ENCODE measurements around the gene C6orf47. TPM values are rescaled to one million over a fixed set of nuclear protein-coding genes. Genes with fewer than 3 reads are reported as not detected.

Gene C6orf47
- total and polyA plus RNA-seq, 4 donors: 2.0 to 10.8 (median 7.4) TPM

DNA sequence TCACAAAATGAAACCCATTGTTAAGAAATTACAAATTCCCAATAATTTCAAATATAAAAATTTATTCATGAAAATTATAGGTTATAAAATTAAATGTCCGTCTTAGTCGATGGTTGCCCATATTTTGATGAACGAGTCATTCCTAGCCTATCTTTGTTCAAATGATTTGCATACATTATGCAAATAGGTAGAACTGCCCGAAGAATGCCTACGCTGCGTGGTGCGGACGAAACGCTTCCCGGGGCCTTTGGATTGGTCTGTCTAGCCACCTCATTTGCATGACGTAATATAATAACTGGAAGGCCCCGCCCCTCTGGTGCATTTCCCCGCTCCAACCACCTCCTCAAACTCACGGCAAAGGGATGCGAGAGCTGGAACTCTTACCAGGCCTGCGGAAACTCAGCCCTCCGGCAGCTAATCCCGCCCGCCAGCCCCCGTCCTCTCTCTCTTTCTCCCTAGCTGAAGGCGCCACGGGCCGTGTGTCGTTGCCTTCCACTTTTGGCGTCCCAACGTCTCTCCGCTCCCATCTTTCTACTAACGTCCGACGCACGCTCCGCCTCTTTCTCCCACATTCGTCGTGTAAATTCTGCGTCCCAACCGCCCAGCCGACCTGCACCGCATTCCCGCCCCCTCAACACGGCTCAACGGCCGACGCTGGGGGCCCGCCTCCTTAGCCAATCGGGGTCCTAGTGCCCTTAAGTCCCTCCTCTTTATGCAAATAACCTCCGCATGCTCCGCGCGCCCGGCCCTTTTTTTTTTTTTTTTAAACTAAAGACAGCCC, 40.6 kb downstream of the C6orf47 start (continued):
- TF ChIP-seq EGR1 (IDR thresholded peaks at IDR 0.05; ENCODE audit: low read depth in 2 of 2) (peak; percentile 98 to 99), NR2F2 (IDR thresholded peaks at IDR 0.05) (peak; percentile 43), FOXA1 (IDR thresholded peaks at IDR 0.05) (no peak), JUND (IDR thresholded peaks at IDR 0.05) (peak in 1 of 2 donors; percentile 55)
- TF ChIP-seq, protein P1, sequence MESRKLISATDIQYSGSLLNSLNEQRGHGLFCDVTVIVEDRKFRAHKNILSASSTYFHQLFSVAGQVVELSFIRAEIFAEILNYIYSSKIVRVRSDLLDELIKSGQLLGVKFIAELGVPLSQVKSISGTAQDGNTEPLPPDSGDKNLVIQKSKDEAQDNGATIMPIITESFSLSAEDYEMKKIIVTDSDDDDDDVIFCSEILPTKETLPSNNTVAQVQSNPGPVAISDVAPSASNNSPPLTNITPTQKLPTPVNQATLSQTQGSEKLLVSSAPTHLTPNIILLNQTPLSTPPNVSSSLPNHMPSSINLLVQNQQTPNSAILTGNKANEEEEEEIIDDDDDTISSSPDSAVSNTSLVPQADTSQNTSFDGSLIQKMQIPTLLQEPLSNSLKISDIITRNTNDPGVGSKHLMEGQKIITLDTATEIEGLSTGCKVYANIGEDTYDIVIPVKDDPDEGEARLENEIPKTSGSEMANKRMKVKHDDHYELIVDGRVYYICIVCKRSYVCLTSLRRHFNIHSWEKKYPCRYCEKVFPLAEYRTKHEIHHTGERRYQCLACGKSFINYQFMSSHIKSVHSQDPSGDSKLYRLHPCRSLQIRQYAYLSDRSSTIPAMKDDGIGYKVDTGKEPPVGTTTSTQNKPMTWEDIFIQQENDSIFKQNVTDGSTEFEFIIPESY (IDR thresholded peaks at IDR 0.05): peak; percentile 90

DNA sequence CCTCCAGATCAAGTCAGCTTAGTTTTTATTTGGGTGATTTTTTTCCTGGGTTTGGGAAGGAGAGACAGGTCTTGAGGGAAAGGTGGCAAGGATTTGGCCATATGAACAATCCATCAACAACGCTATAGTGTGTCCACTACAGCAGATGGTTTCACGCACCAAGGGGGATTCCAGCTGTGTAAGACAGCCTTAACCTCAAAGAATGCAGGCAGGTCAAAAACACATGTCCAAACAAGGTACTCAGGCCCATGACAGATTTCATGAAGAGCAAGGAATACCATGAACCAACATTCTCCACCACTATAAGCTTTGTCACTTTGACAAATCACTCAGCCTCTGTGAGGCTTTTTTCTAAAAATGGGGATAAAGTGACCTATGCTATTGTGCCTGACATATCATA, 43.6 kb downstream of the C6orf47 start:
- H3K9me3 ChIP-seq (ENCODE audit: control insufficient read depth in 4 of 4, low read length in 3 of 4): no peaks in the 10 kb centered on the region
- H3K4me3 ChIP-seq (ENCODE audit: low read depth in 1 of 3, low read length in 3 of 3): no peak overlapping the region
- no peak for DNase-seq (ENCODE audit: low spot score)
- no peaks in the 10 kb centered on the region for H3K27me3 ChIP-seq (ENCODE audit: control insufficient read depth in 4 of 4, insufficient read depth in 4 of 4, low read length in 3 of 4)
- no peak for TF ChIP-seq NR2F2 (IDR thresholded peaks at IDR 0.05)
- no peak for TF ChIP-seq EGR1 (IDR thresholded peaks at IDR 0.05; ENCODE audit: low read depth in 2 of 2)
- no peak for TF ChIP-seq GABPA (IDR thresholded peaks at IDR 0.05 in 1 of 2, conservative IDR thresholded peaks at IDR 0.05 in 1 of 2)
- TF ChIP-seq, protein P2, sequence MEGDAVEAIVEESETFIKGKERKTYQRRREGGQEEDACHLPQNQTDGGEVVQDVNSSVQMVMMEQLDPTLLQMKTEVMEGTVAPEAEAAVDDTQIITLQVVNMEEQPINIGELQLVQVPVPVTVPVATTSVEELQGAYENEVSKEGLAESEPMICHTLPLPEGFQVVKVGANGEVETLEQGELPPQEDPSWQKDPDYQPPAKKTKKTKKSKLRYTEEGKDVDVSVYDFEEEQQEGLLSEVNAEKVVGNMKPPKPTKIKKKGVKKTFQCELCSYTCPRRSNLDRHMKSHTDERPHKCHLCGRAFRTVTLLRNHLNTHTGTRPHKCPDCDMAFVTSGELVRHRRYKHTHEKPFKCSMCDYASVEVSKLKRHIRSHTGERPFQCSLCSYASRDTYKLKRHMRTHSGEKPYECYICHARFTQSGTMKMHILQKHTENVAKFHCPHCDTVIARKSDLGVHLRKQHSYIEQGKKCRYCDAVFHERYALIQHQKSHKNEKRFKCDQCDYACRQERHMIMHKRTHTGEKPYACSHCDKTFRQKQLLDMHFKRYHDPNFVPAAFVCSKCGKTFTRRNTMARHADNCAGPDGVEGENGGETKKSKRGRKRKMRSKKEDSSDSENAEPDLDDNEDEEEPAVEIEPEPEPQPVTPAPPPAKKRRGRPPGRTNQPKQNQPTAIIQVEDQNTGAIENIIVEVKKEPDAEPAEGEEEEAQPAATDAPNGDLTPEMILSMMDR (IDR thresholded peaks at IDR 0.05; ENCODE audit: low read depth, low read length, missing input control): no peak
- no peak for TF ChIP-seq HNF4G (IDR thresholded peaks at IDR 0.05)
- TF ChIP-seq, protein P1 (IDR thresholded peaks at IDR 0.05): no peak
- no peak for TF ChIP-seq SP1 (IDR thresholded peaks at IDR 0.05)
- no peak for TF ChIP-seq RXRA (IDR thresholded peaks at IDR 0.05)
- TF ChIP-seq FOXA1 (IDR thresholded peaks at IDR 0.05): no peak
- TF ChIP-seq YY1 (IDR thresholded peaks at IDR 0.05): no peak
- TF ChIP-seq HNF4A (conservative IDR thresholded peaks at IDR 0.05): no peak
- 91% methylated on average over 2 of the region's 2 CpGs for WGBS
- no peak overlapping the region for H3K27ac ChIP-seq (ENCODE audit: low read depth in 1 of 2, low read length in 2 of 2)
- H3K4me1 ChIP-seq (ENCODE audit: control insufficient read depth in 4 of 4, insufficient read depth in 4 of 4, low read length in 3 of 4): peaks cover 4 to 26% (median 17%) of the 10 kb centered on the region in 4 donors
- no peaks in the 10 kb centered on the region for H3K36me3 ChIP-seq (ENCODE audit: control insufficient read depth in 4 of 4, insufficient read depth in 3 of 4, low read depth in 1 of 4, low read length in 3 of 4)
- no peak overlapping the region for H3K9ac ChIP-seq (ENCODE audit: low read depth in 1 of 2, low read length in 2 of 2)

DNA sequence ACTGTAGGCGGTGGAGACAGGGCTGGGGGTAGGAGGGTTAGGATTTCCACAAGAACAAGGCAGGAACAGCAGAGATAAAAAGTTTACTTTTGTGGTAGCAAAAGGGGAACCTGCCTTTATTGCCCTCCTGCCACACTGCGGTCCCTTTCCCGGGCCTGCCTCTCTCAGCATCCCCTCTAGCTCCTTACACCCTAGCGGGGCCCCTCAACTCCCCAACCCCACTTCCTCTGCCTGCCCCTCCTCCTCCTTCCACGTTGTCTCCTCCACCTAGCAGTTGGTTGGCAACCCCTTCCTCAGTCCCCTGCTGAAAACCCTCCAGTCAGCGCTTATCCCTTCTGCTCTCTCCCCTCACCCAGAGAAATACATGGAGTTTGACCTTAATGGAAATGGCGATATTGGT, 44.8 kb downstream of the C6orf47 start:
- Histone ChIP-seq H3K36me3 (ENCODE audit: control insufficient read depth in 4 of 4, insufficient read depth in 3 of 4, low read depth in 1 of 4, low read length in 3 of 4) (no peaks in the 10 kb centered on the region), H3K9ac (ENCODE audit: low read depth in 1 of 2, low read length in 2 of 2) (no peak overlapping the region), H3K9me3 (ENCODE audit: control insufficient read depth in 4 of 4, low read length in 3 of 4) (no peaks in the 10 kb centered on the region), H3K27ac (ENCODE audit: low read depth in 1 of 2, low read length in 2 of 2) (peak overlapping the region; percentile 2 to 6), H3K27me3 (ENCODE audit: control insufficient read depth in 4 of 4, insufficient read depth in 4 of 4, low read length in 3 of 4) (no peaks in the 10 kb centered on the region), H3K4me3 (ENCODE audit: low read depth in 1 of 3, low read length in 3 of 3) (peak overlapping the region in 1 of 3 donors; percentile 11), H3K4me1 (ENCODE audit: control insufficient read depth in 4 of 4, insufficient read depth in 4 of 4, low read length in 3 of 4) (peaks cover 3 to 16% (median 12%) of the 10 kb centered on the region in 4 donors)
- 81% methylated on average over 7 of the region's 7 CpGs for WGBS
- DNase-seq (ENCODE audit: low spot score): no peak
- TF ChIP-seq RXRA (IDR thresholded peaks at IDR 0.05): no peak
- TF ChIP-seq, protein P3, sequence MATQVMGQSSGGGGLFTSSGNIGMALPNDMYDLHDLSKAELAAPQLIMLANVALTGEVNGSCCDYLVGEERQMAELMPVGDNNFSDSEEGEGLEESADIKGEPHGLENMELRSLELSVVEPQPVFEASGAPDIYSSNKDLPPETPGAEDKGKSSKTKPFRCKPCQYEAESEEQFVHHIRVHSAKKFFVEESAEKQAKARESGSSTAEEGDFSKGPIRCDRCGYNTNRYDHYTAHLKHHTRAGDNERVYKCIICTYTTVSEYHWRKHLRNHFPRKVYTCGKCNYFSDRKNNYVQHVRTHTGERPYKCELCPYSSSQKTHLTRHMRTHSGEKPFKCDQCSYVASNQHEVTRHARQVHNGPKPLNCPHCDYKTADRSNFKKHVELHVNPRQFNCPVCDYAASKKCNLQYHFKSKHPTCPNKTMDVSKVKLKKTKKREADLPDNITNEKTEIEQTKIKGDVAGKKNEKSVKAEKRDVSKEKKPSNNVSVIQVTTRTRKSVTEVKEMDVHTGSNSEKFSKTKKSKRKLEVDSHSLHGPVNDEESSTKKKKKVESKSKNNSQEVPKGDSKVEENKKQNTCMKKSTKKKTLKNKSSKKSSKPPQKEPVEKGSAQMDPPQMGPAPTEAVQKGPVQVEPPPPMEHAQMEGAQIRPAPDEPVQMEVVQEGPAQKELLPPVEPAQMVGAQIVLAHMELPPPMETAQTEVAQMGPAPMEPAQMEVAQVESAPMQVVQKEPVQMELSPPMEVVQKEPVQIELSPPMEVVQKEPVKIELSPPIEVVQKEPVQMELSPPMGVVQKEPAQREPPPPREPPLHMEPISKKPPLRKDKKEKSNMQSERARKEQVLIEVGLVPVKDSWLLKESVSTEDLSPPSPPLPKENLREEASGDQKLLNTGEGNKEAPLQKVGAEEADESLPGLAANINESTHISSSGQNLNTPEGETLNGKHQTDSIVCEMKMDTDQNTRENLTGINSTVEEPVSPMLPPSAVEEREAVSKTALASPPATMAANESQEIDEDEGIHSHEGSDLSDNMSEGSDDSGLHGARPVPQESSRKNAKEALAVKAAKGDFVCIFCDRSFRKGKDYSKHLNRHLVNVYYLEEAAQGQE (IDR thresholded peaks at IDR 0.05): no peak
- TF ChIP-seq HNF4G (IDR thresholded peaks at IDR 0.05): no peak
- TF ChIP-seq TAF1 (conservative IDR thresholded peaks at IDR 0.05): no peak
- TF ChIP-seq FOXA1 (IDR thresholded peaks at IDR 0.05): no peak
- TF ChIP-seq HNF4A (conservative IDR thresholded peaks at IDR 0.05): no peak
- TF ChIP-seq, protein P4, sequence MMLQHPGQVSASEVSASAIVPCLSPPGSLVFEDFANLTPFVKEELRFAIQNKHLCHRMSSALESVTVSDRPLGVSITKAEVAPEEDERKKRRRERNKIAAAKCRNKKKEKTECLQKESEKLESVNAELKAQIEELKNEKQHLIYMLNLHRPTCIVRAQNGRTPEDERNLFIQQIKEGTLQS (IDR thresholded peaks at IDR 0.05): no peak

Measured in liver (tissue), 9 donors.